NCI-H748 (cell line): ENCODE measurements around the gene ALG9.
A peak's percentile ranks its signal among the peaks of the same experiment; 100 is the strongest.

Experiments used
- DNase-seq: peaks from one replicate; lab custom pipeline; 2025; ENCODE audit not compliant: unreplicated experiment; lab: John Stamatoyannopoulos, UW

ALG9 gene, protein sequence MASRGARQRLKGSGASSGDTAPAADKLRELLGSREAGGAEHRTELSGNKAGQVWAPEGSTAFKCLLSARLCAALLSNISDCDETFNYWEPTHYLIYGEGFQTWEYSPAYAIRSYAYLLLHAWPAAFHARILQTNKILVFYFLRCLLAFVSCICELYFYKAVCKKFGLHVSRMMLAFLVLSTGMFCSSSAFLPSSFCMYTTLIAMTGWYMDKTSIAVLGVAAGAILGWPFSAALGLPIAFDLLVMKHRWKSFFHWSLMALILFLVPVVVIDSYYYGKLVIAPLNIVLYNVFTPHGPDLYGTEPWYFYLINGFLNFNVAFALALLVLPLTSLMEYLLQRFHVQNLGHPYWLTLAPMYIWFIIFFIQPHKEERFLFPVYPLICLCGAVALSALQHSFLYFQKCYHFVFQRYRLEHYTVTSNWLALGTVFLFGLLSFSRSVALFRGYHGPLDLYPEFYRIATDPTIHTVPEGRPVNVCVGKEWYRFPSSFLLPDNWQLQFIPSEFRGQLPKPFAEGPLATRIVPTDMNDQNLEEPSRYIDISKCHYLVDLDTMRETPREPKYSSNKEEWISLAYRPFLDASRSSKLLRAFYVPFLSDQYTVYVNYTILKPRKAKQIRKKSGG

GRCh38 chr11:111870886-111871692, at the start of gene ALG9:
Gene ALG9, minus strand, starts transcription at chr11:111871581. Its CDS starts 99 bp downstream, at chr11:111871482.
- peak; percentile 78 for DNase-seq

DNA sequence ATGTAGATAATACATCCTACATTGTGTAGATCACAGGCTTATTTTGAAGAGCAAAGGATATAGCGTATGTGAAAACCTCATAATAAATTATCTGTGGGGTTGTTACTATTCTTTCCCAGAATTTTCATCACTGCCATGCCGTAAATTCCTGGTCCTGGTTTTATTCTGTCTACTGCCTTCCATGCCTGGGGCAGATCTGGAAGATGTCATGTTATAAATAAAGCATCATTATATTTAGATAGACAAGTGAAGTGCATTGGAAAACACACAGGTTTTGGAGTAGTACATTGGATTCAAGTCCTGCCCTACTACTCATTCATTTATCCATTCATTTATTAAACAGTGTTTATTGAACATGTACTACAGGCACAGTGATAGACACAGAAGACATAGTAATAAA, 49.5 kb upstream of the ALG9 start:
- DNase-seq = no peak

DNA sequence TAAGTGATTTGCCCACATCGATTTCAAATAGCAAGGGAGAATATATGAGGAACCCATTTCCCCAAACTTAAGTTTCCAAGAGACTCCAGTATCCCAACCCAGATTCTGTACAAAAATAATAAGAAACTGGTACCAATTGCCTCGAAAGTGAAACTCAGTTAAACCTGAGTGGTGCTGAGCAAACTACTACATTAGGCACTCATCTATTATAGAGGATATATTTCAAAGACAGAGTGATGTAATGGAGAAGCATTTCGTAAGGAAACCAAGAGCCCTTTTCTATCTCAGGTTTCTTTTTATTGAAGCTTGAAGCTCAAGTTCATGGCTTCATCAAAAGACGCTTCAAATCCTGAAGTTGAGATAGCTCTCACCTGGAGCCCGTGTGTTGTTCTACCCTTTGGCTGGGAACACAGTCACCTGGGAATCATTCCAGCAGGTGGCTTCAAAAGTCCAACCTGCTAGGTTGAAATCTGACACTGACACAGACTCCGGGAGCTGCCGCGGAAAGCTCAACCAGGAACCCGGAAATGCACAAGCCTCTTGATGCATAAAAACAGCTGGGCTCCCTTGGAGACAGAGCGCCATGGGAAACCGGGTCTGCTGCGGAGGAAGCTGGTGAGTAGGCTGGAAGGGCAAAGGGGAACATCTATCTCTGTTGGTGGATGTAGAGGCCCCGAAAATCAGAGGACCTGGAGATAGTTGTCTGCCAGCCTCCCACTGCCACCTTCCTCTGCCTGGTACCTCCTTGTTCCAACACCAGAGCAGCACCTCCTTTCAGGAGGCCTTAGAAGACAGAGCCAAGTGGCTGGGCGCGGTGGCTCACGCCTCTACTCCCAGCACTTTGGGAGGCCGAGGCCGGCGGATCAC, 47.2 kb upstream of the ALG9 start, which contains the start of gene C11orf52:
C11orf52 (plus strand) TSS at position 524 of the 867 bp plus-strand sequence; CDS start at position 584, 60 bp downstream.
- peak; percentile 94 for DNase-seq

- DNase-seq = no peak
These were observed 46.4 kb upstream of the ALG9 start for GRCh38 chr11:111917788-111918187.

- DNase-seq = no peak
These were observed 45.9 kb upstream of the ALG9 start for GRCh38 chr11:111917312-111917711.

DNA sequence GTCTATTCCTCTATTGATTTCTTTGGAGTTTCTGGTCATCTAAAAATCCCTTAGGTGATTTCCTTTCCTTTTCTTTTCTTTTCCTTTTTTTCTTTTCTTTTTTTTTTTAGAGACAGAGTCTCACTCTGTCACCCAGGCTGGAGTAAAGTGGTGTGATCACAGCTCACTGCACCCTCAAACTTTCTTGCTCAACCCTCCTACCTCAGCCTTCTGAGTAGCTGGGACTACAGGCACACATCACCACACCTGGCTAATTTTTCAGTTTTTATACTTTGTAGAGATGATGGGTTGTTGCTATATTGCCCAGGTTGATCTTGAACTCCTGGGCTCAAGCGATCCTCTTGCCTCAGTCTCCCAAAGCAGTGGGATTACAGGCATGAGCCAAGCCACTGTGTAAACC, 45.4 kb upstream of the ALG9 start:
- no peak for DNase-seq

GRCh38 chr11:111913997-111914396, 42.6 kb upstream of the ALG9 start:
- no peak for DNase-seq

GRCh38 chr11:111913031-111913861, 41.9 kb upstream of the ALG9 start:
- DNase-seq = no peak

- no peak for DNase-seq
These were observed 41.2 kb upstream of the ALG9 start, which contains the start of gene HSPB2 for GRCh38 chr11:111912535-111912934. Gene HSPB2, plus strand, starts transcription at chr11:111912734. Its CDS starts 96 bp downstream, at chr11:111912830.

GRCh38 chr11:111911563-111912401, 40.4 kb upstream of the ALG9 start, which contains the start of gene CRYAB:
Gene CRYAB, minus strand, starts transcription at chr11:111911770. Its CDS starts 46 bp downstream, at chr11:111911724.
- no peak for DNase-seq

DNA sequence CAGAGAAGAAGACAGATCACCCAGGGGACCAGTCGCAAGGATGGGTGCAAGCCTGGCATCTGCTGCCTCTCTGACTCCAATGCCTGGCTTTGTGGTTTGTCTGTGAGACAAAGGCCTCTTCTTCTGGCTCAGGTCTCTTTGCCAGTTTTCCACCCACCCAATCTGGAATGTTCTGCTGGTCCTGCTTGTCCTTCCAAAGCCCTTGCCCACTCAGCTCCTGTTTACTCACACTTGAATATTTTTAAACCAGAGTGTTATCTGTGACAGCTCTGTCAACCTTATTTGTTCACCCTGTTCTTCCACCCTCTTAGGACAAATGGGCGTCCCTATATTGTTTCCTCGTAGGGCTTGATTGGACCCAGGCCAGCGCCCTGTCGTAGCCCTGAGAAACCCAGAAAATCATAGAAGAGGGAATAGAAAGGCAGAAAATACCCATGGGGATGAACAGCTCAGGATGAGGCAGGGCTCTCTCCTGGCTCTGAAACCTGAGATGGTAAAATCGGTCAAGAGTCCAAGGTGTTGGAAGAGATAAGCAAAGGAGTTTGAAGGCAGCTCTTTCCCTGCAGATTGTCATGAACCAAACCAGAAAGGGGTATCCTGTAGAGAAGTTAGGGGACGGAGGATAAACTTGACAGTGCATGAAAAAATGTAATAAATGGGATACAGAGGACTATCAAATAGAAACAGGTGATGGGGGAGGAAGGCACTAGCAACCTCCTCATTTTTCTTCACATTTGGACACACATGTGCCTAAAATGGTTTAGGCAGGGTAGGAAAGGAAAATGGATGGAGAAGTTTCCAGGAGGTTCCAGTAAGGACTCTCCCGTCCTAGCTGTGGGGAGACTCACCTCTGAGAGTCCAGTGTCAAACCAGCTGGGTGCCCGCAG, 39.5 kb upstream of the ALG9 start:
- no peak for DNase-seq

DNA sequence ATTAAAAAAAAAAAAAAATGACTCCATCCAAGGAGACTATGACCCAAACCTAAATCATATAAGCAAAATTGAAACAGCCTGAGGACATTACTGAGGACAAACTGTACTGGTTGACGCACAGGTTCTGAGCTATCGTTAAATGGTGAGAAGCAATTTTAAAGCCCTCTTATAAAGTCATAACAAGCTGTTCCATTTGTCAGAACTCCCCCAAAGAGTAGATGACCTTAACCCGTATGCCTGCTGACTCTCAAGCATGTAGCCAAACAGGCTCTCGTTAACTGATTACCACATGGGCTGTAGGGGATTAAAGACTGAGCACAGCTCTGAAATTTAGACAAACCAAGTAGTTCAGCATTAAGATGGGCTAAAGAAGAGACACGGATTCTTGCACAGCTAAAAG, 38.0 kb upstream of the ALG9 start:
- no peak for DNase-seq

DNA sequence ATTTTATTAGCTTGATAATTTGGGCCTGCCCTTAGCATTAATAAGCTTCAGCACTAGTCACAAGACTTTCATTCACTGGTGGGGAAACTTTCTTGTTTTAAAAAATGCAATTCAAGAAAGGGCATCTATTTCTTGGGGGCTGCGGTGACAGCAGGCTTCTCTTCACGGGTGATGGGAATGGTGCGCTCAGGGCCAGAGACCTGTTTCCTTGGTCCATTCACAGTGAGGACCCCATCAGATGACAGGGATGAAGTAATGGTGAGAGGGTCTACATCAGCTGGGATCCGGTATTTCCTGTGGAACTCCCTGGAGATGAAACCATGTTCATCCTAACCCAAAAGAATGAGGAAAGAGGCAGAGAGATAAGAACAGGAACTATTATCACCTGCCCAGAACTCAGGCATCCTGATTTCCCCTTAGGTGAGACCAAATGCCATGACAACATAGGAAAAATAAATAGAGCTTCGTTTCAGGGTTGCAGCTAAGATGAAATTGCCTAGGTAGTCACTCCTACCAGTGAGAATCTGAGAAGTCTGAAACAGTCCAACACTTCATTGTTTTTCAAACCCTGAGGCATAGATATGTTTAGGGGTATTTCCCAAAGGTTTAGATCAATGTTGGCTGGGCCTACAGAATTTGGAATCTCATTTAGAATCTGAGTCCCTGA, 37.4 kb upstream of the ALG9 start:
- DNase-seq = no peak

DNA sequence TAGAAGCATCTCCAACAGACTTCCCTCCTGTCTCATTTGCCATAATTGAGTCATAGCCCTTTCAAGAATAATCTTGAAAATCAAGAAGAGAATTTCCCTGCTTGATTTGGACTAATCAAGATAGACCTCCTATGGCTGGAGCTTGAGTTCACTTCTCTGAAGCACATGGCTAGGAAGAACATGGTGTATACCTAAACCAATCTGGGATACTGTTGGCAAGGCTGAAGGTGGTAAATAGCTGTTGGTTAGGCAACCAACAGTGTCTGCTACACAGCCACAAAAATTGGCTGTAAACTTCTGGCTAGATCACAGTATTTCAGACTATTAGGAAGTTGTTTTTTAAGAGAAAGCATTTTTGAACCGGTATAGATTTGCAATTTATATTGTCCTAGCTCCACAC, 35.3 kb upstream of the ALG9 start:
- DNase-seq = no peak

DNA sequence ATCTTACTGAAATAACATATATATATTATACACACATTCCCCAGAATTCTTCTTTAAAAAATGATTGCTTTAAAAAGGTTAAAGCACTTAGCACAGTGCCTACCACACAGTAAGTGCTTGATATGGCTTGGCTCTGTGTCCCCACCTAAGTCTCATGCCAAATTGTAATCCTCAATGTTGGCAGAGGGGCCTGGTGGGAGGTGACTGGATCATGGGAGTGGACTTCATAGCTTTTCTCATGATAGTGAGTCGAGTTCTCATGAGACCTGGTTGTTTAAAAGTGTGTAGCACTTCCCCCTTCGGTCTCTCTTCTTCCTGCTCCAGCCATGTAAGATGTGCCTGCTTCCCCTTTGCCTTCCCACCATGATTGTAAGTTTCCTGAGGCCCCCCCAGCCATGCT, 34.0 kb upstream of the ALG9 start:
- DNase-seq = no peak

DNA sequence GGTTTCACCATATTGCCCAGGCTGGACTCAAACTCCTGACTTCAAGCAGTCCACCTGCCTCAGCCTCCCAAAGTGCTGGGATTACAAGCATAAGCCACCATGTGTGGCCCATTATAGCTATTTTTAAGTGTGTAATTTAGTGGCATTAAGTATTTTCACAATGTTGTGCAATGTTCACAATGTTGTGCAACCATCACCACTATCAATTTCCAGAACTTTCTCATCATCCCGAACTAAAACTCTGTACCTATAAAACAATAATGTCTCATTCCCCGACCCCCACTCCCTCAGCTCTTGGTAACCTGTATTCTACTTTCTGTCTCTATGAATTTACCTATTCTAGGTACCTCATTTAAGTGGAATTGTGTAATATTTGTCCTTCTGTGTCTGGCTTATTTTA, 15.5 kb upstream of the ALG9 start:
- no peak for DNase-seq

- DNase-seq = no peak
These were observed 14.7 kb upstream of the ALG9 start for GRCh38 chr11:111886032-111886431.
